Cerebellar nuclear complex (tissue), 1 donor: ENCODE data around the gene SLC15A1.

Experiments
- DNase-seq, 2 experiments: peaks; one replicate each; lab custom pipeline; 2025; lab: John Stamatoyannopoulos, UW

The SLC15A1 gene

DNA sequence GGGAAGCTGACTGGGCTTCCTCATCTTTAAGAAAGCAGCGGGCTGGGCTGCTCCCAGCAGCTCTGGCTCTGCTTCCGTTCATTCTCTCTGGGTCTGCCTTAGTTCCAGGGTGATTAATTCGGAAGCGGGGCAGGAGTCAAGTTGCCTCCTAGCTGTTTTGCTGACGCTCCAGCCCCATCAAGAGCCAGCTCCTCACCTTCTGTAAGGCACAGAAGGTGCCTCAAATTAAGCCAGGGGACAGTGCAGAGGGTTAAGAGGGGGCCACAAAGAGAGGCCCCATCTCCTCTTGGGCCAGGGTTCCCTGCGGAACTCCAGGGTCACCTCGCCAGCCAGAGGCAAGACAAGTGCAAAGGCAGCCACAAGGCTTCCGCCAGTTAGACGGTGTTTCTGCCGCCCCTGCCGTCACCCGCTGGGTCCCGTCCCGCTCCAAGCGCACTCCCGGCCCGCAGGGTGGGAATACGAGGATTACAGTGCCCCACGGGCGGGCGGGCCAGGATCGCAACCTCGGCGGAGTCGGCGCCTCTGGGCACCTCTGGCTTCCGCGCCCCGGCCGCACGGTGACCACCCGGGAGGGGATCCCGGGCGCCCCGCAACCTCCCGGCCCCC is 508 bp downstream of the SLC15A1 start:
- DNase-seq, result no peak

DNA sequence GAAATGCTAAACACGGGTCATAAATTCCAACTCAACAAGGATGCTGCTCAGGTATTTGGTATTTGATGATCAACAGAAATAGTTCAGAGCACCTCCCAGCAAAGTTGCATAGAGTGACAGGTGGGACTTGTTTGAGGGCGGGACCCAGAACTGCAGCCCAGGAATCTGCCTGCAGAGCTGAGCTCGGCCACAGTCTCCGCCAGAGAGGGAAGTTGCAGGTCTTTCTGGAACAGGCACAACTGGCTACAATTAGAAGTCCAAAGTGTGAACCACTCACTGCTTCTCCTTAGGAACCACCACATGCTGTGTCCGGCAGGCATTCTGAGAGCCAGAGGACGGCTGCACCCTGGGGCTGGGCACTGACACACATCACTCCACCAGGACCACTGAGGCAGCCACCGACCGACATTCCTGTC is 1.1 kb downstream of the SLC15A1 start:
- no peak for DNase-seq

DNA sequence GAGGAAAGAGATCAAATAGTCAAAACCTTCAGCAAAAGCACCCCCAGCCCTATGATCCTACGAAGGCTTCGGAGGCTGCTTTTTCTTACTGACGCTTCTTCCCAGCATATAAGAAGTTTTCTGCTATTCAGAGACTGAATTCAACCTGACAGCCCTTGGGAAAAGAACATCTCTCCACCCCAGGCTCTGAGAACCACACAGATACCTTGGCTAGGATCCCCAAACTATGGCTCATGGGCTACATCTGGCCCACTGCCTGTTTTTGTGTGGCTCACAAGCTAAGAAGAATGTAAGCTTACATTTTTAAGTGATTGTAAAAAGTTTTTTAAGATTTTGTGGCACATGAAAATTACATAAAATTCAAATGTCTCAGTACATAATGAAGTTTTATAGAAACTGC is 3.0 kb downstream of the SLC15A1 start:
- DNase-seq, result no peak

DNA sequence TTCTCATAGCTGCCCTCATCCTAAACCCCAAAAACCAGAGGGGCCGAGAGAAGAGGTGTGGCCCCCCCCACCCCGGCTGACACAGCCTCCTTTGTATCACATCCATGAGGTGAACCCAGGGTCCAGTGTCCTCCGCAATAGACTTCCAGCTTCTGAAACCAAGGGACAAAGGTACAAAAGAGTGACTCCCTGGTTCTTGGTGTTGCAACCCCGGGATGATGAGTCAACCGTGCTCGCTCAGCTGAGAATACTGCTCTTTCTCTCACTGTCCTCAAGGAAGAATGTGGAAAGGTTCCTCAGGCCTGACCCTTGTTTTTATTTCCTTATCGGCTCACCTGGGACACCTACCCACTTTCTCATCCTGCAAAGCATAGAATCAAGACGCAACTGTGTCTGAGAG is 5.5 kb downstream of the SLC15A1 start:
- no peak for DNase-seq

DNA sequence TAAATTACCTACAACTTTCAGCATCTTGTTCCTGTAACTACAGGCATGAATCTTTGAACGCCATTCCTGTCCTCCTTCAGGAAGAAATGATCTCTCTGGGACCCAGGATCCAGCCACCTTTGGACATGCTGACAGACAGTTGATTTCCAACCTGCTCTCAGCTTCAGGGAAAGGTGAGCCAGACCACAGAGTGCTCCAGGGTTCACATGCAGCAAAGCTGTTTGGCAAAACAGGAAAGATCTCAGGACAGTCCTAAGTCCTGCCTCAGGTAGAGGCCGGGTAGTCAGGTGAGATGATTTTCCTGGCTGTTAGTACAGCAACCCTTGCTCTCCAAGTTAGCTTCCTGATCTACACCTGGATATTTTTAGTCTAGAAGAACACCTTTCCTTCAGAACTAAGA is 9.1 kb downstream of the SLC15A1 start:
- no peak for DNase-seq

DNA sequence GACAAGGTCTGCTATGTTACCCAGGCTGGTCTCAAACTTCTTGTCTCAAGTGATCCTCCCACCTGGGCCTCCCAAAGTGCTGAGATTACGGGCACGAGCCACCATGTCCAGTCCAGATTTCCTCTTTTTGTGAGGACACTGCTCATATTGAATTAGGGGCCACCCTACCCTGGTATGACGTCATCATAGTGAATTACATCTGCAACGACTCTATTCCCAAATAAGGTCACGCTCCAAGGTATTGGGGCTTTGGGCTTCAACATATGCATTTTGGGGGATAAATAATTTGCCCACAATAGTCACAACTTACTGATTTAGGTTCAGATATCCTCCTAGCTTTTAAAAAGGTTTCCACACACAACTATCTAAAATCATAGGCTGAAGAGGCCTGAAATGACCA is 9.5 kb downstream of the SLC15A1 start:
- no peak for DNase-seq

DNA sequence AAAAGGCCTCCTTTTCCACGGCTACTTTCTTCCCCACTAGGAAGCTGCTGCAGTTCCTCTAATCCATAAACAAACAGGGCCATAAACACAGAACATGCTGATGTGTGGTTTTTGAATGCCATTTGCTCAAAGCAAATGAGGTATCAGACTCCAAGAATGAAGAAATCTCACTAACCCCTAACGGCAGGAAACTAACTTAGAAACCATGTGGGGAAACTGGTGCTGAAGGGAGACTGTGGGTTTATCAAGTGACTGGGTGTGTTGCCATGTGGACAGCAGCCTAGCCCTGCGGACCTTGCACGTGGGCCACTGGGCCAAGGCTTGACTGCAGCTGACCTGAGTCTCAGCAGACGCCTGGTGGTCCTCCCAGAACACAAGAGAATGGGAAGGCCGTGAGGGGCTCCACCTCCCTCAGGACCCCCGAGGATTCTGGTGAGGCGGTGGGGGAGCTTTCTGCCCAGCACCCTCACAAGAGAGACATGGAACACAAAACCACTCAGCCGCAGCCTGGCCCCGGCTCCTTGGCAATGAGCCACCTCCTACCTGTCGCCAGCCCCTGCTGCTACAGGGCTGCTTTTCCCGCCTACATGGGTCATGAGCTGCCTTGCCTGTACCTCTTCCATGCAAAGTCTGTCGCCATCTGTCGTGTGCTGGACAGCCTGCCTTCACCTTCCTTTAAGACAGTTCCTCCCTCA is 10.6 kb downstream of the SLC15A1 start:
- no peak for DNase-seq

GRCh38 chr13:98740131-98740530 is 12.3 kb downstream of the SLC15A1 start:
- DNase-seq, result no peak

- DNase-seq, result no peak
Measured at GRCh38 chr13:98738993-98739392, 13.5 kb downstream of the SLC15A1 start.

DNA sequence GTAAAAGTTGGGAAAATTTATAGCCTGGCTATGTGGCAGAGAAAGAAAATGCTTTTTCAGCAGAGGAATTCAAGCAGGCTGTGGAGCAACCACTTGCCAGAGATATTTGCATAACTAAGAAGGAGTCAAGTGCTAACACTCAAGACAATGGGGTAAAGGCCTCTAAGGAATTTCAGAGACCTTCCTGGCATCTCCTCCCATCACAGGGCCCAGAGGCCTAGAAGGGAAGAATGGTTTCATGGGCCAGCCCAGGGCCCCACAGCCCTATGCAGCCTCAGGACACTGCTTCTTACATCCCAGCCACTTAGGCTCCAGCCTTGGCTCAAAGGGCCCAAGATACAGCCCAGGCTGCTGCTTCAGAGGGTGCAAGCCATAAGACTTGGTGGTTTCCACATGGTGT is 14.3 kb downstream of the SLC15A1 start:
- no peak for DNase-seq

- no peak for DNase-seq
Measured at GRCh38 chr13:98731925-98732324, 20.5 kb downstream of the SLC15A1 start.

DNA sequence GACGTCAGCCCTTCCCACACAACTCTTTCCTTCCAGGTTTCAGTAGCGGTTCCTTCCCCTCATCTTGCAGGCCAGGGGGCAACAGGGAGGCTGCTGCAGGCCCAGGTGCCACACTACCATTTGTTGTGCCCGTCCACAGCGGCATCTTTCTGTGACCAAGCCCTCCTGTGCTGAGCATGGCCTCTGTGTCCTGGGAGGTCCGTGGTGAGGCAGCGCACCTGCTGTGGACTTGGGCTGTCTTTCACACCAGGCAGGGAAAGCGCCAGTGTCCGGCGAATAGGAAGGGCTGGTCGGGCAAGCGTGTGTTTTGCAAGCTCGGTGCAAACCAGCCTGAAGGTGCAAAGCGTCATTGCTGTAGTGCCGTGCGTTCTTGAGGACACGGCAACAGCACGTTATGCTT is 21.4 kb downstream of the SLC15A1 start:
- DNase-seq, result no peak

DNA sequence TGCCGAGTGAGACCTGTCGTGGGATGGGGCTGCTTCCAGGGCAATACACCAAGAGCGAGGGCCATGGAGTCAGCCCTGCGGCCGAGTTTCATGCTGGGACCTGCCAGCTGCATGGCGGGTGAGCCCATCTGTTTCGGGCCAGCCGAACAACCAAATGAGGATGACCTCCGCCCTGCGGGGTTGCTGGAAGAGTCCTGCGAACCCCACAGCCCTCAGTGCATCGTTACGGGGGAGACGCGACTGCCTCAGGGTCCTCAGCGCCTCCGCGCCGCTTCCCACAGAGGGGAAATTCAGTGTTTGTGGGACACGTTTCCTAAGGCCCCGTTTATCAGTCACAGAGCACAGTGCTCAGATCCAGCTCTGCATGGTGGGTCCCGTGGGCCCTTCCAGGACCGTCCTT is 22.0 kb downstream of the SLC15A1 start:
- DNase-seq, result no peak

- DNase-seq, result no peak
Measured at GRCh38 chr13:98729658-98730057, 22.8 kb downstream of the SLC15A1 start.

GRCh38 chr13:98722958-98723357 is 29.5 kb downstream of the SLC15A1 start:
- no peak for DNase-seq

DNA sequence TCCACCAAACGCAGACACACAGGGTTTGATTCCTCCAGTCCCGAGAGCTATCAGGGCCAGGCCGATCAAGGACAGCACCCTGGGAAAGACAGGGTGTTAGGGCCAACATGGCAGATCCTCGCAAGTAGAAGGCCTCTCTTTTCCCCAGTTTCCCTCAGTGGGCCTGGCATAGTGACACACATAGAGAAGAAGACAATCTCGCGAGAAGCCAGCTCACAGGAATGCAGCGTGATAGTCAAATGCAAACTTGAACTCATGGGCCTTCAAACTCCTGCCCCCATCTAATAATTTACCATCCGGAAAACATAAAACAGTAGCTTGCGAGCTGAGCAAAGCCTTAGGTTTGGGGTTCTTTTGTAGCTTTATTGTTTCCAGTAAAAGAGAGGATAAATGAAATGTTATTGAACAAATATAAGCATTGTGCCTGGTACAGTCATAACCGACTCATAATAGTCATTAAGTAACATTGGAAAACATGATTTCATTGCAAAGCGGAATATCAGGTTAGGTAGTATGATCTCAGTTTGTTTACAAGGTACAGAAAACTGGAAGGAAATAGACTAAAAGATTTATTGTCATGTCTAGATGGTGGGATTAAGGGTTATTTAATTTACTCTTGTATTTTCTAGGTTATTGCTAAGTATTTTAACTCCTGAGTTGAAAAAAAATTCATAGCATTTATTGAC is 30.5 kb downstream of the SLC15A1 start:
- no peak for DNase-seq

DNA sequence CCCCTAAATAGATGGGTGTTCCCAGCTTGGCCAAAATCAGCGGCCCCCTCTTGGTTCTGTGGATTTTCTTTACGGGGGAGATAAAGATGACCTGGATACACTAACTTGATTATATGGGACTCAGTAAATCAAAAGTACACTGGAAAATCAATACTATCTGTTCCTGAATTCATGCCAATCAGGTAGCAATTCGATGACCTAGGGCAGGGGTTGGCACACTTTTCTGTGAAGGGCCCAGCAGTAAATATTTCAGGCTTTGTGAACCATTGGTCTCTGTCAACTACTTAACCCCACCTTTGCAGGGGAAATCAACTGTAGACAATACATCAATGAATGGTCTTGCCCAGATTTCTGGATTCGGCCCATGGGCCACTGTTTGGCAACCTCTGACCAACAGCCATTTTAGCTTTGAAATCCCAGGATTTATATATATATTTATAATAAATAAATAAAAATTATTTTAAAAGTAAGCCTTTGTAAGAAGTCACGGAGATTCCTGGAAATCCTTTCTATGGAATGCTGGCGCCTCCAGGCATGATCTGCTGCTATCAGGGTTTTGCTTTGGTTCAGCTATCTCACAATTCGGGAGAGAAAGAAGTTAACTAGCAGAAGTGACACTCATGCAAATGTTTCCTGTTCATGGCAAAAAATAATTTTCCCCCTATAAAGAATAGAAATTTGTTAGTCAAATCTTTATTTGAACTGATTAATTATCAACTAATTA is 32.8 kb downstream of the SLC15A1 start:
- DNase-seq, result no peak

GRCh38 chr13:98717891-98718290 is 34.6 kb downstream of the SLC15A1 start:
- DNase-seq, result no peak

GRCh38 chr13:98717256-98717655 is 35.2 kb downstream of the SLC15A1 start:
- DNase-seq, result no peak

- no peak for DNase-seq
Measured at GRCh38 chr13:98710521-98710920, 42.0 kb downstream of the SLC15A1 start.

DNA sequence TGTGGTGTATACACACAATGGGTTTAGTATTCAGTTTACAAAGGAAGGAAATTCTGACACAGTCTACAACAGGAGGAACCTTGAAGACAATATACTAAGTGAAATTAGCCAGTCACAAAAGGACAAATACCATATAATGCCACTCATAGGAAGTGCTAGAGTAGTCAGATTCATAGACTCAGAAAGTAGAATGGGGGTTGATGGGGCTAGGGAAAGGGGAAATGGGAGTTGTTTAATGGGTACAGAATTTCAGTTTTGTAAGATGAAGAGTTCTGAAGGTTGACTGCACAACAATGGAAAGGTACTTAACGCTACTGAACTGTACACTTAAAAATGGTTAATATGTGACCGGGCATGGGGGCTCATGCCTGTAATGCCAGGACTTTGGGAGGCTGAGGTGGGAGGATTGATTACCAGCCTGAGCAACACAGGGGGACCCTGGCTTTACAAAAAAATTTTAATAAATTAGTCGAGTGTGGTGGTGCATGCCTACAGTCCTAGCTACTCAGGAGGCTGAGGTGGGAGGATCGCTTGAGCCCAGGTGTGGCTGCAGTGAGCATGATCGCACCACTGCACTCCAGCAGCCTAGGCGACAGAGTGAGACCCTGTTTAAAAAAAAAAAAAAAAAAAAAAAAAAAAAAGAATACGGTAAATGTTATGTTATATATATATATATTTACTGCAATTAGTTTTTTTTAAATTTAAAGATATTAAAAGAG is 45.0 kb downstream of the SLC15A1 start:
- DNase-seq, result no peak

DNA sequence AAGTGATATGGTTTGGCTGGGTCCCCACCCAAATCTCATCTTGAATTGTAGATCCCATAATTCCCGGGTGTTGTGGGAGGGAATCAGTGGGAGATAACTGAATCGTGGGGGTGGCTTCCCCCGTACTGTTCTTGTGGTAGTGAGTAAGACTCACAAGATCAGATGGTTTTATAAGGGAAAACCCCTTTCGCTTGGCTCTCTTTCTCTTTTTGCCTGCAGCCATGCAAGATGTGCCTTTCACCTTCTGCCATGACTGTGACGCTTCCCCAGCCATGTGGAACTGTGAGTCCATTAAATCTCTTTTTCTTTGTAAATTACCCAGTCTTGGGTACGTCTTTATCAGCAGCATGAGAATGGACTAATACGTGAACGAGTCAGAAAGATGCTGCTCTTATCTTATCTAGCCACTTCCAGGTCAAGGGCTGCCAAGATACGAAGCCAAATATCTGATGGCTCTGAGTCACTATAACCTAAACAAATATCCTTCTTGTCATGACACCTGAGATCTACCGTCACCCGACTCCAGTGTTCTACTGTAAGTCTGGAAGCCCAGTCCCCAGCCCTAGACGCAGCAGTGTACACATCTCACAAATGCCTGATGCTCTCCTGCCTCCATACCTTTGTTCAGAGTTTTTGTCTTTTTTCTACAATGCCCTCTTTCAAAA is 45.9 kb downstream of the SLC15A1 start:
- DNase-seq, result no peak
